Testis (tissue), 2 donors: ENCODE measurements around the gene CCDC200.

Experiments
- POLR2A ChIP-seq: fragments of 450-650 bp; IDR thresholded peaks from one replicate; pipeline ENCODE4 v1.6.1; 2017; ENCODE audit warnings: antibody characterized with exemption, mild to moderate bottlenecking, moderate library complexity
- TF ChIP-seq, protein P1 (sequence below), 3 experiments: fragments of 450-650 bp in 2 of 3; fragments of 200-600 bp in 1 of 3; sonication (generic) in 1 of 3; IDR thresholded peaks; one replicate each; pipeline ENCODE4 v1.5.1; 2016 to 2019; ENCODE audit warnings: antibody characterized with exemption in 3 of 3, mild to moderate bottlenecking in 2 of 3, moderate library complexity in 1 of 3

DNA sequence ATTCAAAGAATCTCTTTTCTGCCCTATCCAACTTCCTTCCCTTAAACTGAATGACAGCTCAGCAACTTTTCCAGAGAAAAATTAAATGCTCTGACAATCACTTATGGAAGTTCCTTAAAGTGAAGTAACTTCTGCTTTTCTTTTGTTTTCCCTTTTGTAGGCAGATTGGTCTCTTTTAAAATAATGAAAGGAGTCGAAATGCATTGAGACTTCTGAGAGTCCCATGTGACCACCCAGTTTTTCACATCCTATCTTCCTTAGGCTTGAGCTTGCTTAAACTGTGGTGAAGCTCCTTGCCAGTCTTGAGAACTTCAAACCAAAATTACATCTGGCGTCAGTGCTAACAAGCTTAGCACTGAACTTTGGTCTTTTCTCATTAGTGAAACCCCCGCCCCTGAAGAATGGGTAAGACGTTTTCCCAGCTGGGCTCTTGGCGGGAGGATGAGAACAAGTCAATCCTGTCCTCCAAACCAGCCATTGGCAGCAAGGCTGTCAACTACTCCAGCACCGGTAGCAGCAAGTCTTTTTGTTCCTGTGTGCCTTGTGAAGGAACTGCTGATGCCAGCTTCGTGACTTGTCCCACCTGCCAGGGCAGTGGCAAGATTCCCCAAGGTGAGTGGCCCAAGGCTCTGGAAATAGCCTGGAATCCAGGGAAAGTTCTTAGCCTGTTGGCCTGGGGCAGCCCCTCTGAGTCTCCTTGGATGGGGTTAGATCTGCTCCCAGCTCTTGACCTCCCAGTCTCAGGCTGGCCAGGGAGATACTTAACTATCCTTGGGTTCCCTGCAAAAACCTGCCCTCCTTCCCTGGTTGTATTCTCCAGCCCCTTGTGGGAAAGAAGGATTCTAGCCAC, 15.6 kb downstream of the CCDC200 start:
- TF ChIP-seq, protein P1, sequence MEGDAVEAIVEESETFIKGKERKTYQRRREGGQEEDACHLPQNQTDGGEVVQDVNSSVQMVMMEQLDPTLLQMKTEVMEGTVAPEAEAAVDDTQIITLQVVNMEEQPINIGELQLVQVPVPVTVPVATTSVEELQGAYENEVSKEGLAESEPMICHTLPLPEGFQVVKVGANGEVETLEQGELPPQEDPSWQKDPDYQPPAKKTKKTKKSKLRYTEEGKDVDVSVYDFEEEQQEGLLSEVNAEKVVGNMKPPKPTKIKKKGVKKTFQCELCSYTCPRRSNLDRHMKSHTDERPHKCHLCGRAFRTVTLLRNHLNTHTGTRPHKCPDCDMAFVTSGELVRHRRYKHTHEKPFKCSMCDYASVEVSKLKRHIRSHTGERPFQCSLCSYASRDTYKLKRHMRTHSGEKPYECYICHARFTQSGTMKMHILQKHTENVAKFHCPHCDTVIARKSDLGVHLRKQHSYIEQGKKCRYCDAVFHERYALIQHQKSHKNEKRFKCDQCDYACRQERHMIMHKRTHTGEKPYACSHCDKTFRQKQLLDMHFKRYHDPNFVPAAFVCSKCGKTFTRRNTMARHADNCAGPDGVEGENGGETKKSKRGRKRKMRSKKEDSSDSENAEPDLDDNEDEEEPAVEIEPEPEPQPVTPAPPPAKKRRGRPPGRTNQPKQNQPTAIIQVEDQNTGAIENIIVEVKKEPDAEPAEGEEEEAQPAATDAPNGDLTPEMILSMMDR (IDR thresholded peaks at IDR 0.05): no peak
- no peak for TF ChIP-seq POLR2A
